GM06990 (cell line): ENCODE results near the gene ABR.

Experiments used
- DNase-seq: peaks from one replicate; pipeline ENCODE4 v3.0.0-alpha.2; 2011; ENCODE audit not compliant: insufficient read length; ENCODE audit errors: extremely low read depth
- H3K27me3 ChIP-seq: replicated peaks from 2 replicates; pipeline ENCODE4 v1.6.0; 2011; ENCODE audit warnings: low read length; ENCODE audit not compliant: control insufficient read depth, insufficient read depth
- H3K36me3 ChIP-seq: 2 replicates; pipeline ENCODE4 v1.5.1; 2011; ENCODE audit warnings: low read length; ENCODE audit not compliant: control insufficient read depth, insufficient read depth
- H3K4me3 ChIP-seq: replicated peaks from 2 replicates; pipeline ENCODE4 v1.5.1; 2011; ENCODE audit warnings: low read depth, mild to moderate bottlenecking, control low read depth, low read length
- CTCF ChIP-seq: IDR thresholded peaks from 2 replicates; pipeline ENCODE4 v1.5.1; 2011; ENCODE audit warnings: low read length, control low read depth, mild to moderate bottlenecking, inconsistent platforms; ENCODE audit not compliant: insufficient read depth, poor library complexity, severe bottlenecking

Gene ABR

GRCh38 chr17:1173432-1174262 lies 6.1 kb downstream of the ABR start:
- no peak for TF ChIP-seq CTCF
- Histone ChIP-seq H3K4me3 (no peak overlapping the region), H3K36me3 (no peaks in the 10 kb centered on the region), H3K27me3 (no peaks in the 10 kb centered on the region)
- no peak for DNase-seq

- Histone ChIP-seq H3K27me3 (no peaks in the 10 kb centered on the region), H3K36me3 (no peaks in the 10 kb centered on the region; the same call in 1 of the 2 replicates), H3K4me3 (no peak overlapping the region)
- no peak for DNase-seq
- TF ChIP-seq CTCF, result no peak
Observed at GRCh38 chr17:1171953-1172352, 7.8 kb downstream of the ABR start.

GRCh38 chr17:1170739-1171138 lies 9.0 kb downstream of the ABR start:
- DNase-seq, result no peak
- Histone ChIP-seq H3K27me3 (no peaks in the 10 kb centered on the region), H3K36me3 (no peaks in the 10 kb centered on the region; the same call in 1 of the 2 replicates), H3K4me3 (no peak overlapping the region)
- TF ChIP-seq CTCF, result peak; percentile 51

GRCh38 chr17:1169929-1170312 lies 9.9 kb downstream of the ABR start:
- Histone ChIP-seq H3K27me3 (no peaks in the 10 kb centered on the region), H3K36me3 (no peaks in the 10 kb centered on the region; the same call in 1 of the 2 replicates), H3K4me3 (no peak overlapping the region)
- no peak for DNase-seq
- no peak for TF ChIP-seq CTCF

- no peak for TF ChIP-seq CTCF
- H3K36me3 ChIP-seq, result no peaks in the 10 kb centered on the region; the same call in 1 of the 2 replicates
- H3K4me3 ChIP-seq, result no peak overlapping the region
- no peaks in the 10 kb centered on the region for H3K27me3 ChIP-seq
- no peak for DNase-seq
Observed at GRCh38 chr17:1169221-1169928, 10.4 kb downstream of the ABR start.
